MM.1S (cell line): ENCODE data around the gene MON2.

ENCODE experiments used
- EZH2 ChIP-seq: fragments of 300-600 bp; sonication (generic); optimal IDR thresholded peaks from 2 replicates; pipeline ENCODE3; 2017; ENCODE audit warnings: low read depth, mild to moderate bottlenecking, antibody characterized with exemption, low read length, mixed read lengths
- EZH2phosphoT487 ChIP-seq: fragments of 300-600 bp; sonication (generic); IDR thresholded peaks from 2 replicates; pipeline ENCODE4 v1.6.1; 2018; ENCODE audit warnings: antibody characterized with exemption, low read length
- TF ChIP-seq, protein P1 (sequence below): fragments of 300-600 bp; sonication (generic); IDR thresholded peaks from 2 replicates; pipeline ENCODE4 v1.5.1; 2016; ENCODE audit warnings: antibody characterized with exemption, low read length, mixed read lengths

DNA sequence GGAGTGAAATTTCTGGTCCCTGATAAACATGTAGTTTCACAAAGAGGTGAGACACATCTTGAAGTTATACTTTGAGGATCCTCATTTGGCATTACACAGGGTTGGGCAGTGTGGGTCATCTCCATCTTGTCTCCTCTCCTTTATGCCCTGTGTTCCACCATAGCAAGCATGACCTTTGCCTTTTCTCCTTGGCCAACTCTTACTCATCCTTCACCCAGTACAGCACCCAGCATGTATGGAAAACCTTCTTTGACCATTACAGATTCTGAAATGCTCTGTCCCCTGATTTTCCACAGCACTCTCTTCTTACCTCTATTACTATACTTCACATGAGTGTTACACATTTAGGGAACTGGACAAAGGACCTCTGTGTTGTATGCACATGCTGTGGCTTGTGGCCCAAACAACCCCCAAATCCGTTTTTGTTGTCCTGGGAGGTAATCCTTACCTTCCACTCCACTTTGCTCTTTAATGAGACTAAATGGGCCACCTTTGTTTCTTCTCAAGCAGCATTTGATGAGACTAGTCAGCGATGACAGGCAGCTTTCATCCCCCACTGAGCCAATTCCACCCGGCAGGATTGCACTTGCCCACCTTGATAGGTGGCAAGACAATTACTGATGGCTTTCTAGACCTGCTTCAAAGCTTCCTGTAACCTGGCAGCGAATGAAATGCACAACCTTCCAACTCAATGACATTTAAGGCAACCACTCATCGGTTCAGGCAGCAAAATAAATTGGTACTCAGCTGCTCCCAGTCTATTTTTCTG, 163.5 kb downstream of the MON2 start:
- TF ChIP-seq, protein P1, sequence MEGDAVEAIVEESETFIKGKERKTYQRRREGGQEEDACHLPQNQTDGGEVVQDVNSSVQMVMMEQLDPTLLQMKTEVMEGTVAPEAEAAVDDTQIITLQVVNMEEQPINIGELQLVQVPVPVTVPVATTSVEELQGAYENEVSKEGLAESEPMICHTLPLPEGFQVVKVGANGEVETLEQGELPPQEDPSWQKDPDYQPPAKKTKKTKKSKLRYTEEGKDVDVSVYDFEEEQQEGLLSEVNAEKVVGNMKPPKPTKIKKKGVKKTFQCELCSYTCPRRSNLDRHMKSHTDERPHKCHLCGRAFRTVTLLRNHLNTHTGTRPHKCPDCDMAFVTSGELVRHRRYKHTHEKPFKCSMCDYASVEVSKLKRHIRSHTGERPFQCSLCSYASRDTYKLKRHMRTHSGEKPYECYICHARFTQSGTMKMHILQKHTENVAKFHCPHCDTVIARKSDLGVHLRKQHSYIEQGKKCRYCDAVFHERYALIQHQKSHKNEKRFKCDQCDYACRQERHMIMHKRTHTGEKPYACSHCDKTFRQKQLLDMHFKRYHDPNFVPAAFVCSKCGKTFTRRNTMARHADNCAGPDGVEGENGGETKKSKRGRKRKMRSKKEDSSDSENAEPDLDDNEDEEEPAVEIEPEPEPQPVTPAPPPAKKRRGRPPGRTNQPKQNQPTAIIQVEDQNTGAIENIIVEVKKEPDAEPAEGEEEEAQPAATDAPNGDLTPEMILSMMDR: no peak
- TF ChIP-seq EZH2 (no peak), EZH2phosphoT487 (no peak)
